ENCODE data around the gene GPX4.

The GPX4 gene

GRCh38 chr19:1139126-1139525 lies 35.3 kb downstream of the GPX4 start:
- Histone ChIP-seq H3K9me2 (ENCODE audit: low read depth, low read length) (no peaks in the 10 kb centered on the region), H3K4me1 (ENCODE audit: insufficient read depth, low read length, severe bottlenecking) (peaks cover 25% of the 10 kb centered on the region), H3K9ac (ENCODE audit: low read length) (no peak overlapping the region), H3K27ac (ENCODE audit: low read depth, low read length, poor library complexity, severe bottlenecking) (no peak overlapping the region), H3K36me3 (ENCODE audit: insufficient read depth, low read length) (peaks cover 7% of the 10 kb centered on the region; the same call in 1 of the 2 replicates), H3K79me2 (ENCODE audit: insufficient read depth, low read length) (no peaks in the 10 kb centered on the region), H3K27me3 (ENCODE audit: insufficient read depth, low read length) (no peaks in the 10 kb centered on the region), H3K4me2 (ENCODE audit: low read length) (no peak overlapping the region), H4K20me1 (ENCODE audit: insufficient read depth, low read length) (no peaks in the 10 kb centered on the region), H3K9me3 (ENCODE audit: low read length) (no peaks in the 10 kb centered on the region), H3K4me3 (ENCODE audit: low read depth, low read length, poor library complexity, severe bottlenecking) (no peak overlapping the region), H2AFZ (ENCODE audit: low read length) (no peak overlapping the region), H3F3A (ENCODE audit: insufficient read depth, low read length) (no peaks in the 10 kb centered on the region)
- no peak for TF ChIP-seq CTCF (IDR thresholded peaks at IDR 0.05; ENCODE audit: low read length)
- no peak for TF ChIP-seq EZH2 (IDR thresholded peaks at IDR 0.05; ENCODE audit: borderline replicate concordance, low read length)

- peaks cover 7% of the 10 kb centered on the region; the same call in 1 of the 2 replicates for H3K36me3 ChIP-seq (ENCODE audit: insufficient read depth, low read length)
- no peak overlapping the region for H3K4me2 ChIP-seq (ENCODE audit: low read length)
- H3K27ac ChIP-seq (ENCODE audit: low read depth, low read length, poor library complexity, severe bottlenecking): no peak overlapping the region
- H4K20me1 ChIP-seq (ENCODE audit: insufficient read depth, low read length): no peaks in the 10 kb centered on the region
- H3F3A ChIP-seq (ENCODE audit: insufficient read depth, low read length): no peaks in the 10 kb centered on the region
- H3K4me3 ChIP-seq (ENCODE audit: low read depth, low read length, poor library complexity, severe bottlenecking): no peak overlapping the region
- H3K9ac ChIP-seq (ENCODE audit: low read length): no peak overlapping the region
- H3K9me2 ChIP-seq (ENCODE audit: low read depth, low read length): no peaks in the 10 kb centered on the region
- H3K27me3 ChIP-seq (ENCODE audit: insufficient read depth, low read length): no peaks in the 10 kb centered on the region
- H2AFZ ChIP-seq (ENCODE audit: low read length): no peak overlapping the region
- no peaks in the 10 kb centered on the region for H3K9me3 ChIP-seq (ENCODE audit: low read length)
- H3K79me2 ChIP-seq (ENCODE audit: insufficient read depth, low read length): no peaks in the 10 kb centered on the region
- peaks cover 20% of the 10 kb centered on the region for H3K4me1 ChIP-seq (ENCODE audit: insufficient read depth, low read length, severe bottlenecking)
- no peak for TF ChIP-seq EZH2 (IDR thresholded peaks at IDR 0.05; ENCODE audit: borderline replicate concordance, low read length)
- no peak for TF ChIP-seq CTCF (IDR thresholded peaks at IDR 0.05; ENCODE audit: low read length)
These were observed 36.7 kb downstream of the GPX4 start for GRCh38 chr19:1140272-1141027.

DNA sequence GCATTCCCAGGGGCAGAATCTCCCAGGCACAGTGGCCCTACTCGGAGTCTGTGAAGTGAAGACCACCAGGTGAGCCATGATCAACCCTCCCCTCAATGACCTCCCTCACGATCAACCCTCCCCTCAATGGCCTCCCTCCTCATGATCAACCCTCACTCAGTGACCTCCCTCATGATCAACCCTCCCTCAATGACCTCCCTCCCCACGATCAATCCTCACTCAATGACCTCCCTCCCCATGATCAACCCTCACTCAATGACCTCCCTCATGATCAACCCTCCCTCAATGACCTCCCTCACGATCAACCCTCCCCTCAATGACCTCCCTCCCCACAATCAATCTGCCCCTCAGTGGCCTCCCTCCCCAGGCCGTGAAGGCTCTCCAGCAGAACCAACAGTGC lies 38.1 kb downstream of the GPX4 start:
- TF ChIP-seq EZH2 (IDR thresholded peaks at IDR 0.05; ENCODE audit: borderline replicate concordance, low read length) (no peak), CTCF (IDR thresholded peaks at IDR 0.05; ENCODE audit: low read length) (no peak)
- peaks cover 7% of the 10 kb centered on the region; the same call in 1 of the 2 replicates for H3K36me3 ChIP-seq (ENCODE audit: insufficient read depth, low read length)
- H3K4me3 ChIP-seq (ENCODE audit: low read depth, low read length, poor library complexity, severe bottlenecking): no peak overlapping the region
- H4K20me1 ChIP-seq (ENCODE audit: insufficient read depth, low read length): no peaks in the 10 kb centered on the region
- peaks cover 5% of the 10 kb centered on the region for H3K4me1 ChIP-seq (ENCODE audit: insufficient read depth, low read length, severe bottlenecking)
- H3K9me3 ChIP-seq (ENCODE audit: low read length): no peaks in the 10 kb centered on the region
- H2AFZ ChIP-seq (ENCODE audit: low read length): no peak overlapping the region
- no peak overlapping the region for H3K27ac ChIP-seq (ENCODE audit: low read depth, low read length, poor library complexity, severe bottlenecking)
- H3F3A ChIP-seq (ENCODE audit: insufficient read depth, low read length): no peaks in the 10 kb centered on the region
- H3K9ac ChIP-seq (ENCODE audit: low read length): no peak overlapping the region
- no peaks in the 10 kb centered on the region for H3K79me2 ChIP-seq (ENCODE audit: insufficient read depth, low read length)
- no peak overlapping the region for H3K4me2 ChIP-seq (ENCODE audit: low read length)
- H3K27me3 ChIP-seq (ENCODE audit: insufficient read depth, low read length): no peaks in the 10 kb centered on the region
- no peaks in the 10 kb centered on the region for H3K9me2 ChIP-seq (ENCODE audit: low read depth, low read length)

Data from OCI-LY1 (cell line).